GM13976 (cell line): Measurements from ENCODE around the gene RBM42.

Experiments
- DNase-seq: peaks from one replicate; pipeline ENCODE4 v3.0.0; 2012; ENCODE audit warnings: low spot score
- in situ Hi-C: fragments of 300-500 bp; cut with MboI; formaldehyde crosslinking; loops from one replicate; pipeline ENCODE4 v1.12.0; 2022; ENCODE audit warnings: low sequenced_read_pairs, mixed read lengths, inconsistent platforms; ENCODE audit not compliant: unreplicated experiment
- TF ChIP-seq, protein P1 (sequence below): IDR thresholded peaks from 2 replicates; pipeline ENCODE4 v1.5.1; 2012; ENCODE audit warnings: borderline replicate concordance, mild to moderate bottlenecking; ENCODE audit not compliant: insufficient read depth; ENCODE audit errors: extremely low read depth, missing control alignments, control extremely low read depth

Gene RBM42

GRCh38 chr19:35620001-35620400, 8.8 kb upstream of the RBM42 start:
- TF ChIP-seq, protein P1, sequence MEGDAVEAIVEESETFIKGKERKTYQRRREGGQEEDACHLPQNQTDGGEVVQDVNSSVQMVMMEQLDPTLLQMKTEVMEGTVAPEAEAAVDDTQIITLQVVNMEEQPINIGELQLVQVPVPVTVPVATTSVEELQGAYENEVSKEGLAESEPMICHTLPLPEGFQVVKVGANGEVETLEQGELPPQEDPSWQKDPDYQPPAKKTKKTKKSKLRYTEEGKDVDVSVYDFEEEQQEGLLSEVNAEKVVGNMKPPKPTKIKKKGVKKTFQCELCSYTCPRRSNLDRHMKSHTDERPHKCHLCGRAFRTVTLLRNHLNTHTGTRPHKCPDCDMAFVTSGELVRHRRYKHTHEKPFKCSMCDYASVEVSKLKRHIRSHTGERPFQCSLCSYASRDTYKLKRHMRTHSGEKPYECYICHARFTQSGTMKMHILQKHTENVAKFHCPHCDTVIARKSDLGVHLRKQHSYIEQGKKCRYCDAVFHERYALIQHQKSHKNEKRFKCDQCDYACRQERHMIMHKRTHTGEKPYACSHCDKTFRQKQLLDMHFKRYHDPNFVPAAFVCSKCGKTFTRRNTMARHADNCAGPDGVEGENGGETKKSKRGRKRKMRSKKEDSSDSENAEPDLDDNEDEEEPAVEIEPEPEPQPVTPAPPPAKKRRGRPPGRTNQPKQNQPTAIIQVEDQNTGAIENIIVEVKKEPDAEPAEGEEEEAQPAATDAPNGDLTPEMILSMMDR: no peak
- no peak for DNase-seq
- in situ Hi-C loops: no loop called here

DNA sequence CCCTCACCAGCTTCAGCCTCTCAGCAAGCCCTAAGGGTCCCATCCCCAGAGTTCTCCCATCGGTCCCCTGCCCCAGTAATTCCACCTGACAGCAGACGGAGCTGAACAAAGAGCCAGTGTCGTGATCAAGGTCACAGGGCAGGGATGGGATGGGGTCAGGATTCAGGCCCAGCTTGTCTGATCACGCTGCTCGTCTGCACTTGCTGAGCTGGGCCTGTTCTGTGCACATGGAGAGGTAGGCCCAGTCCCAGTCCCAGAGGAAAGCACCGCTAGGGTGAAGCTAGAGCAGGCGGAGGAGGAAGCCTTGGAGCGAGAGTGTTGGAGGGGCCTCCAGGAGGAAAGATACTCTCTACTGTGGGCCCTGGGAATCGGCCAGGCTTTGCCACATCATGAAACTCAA, 7.1 kb upstream of the RBM42 start:
- DNase-seq: no peak
- TF ChIP-seq, protein P1: no peak
- in situ Hi-C loops: no loop called here

GRCh38 chr19:35622750-35623149, 6.1 kb upstream of the RBM42 start:
- no peak for DNase-seq
- in situ Hi-C loops: no loop called here
- TF ChIP-seq, protein P1: no peak

DNA sequence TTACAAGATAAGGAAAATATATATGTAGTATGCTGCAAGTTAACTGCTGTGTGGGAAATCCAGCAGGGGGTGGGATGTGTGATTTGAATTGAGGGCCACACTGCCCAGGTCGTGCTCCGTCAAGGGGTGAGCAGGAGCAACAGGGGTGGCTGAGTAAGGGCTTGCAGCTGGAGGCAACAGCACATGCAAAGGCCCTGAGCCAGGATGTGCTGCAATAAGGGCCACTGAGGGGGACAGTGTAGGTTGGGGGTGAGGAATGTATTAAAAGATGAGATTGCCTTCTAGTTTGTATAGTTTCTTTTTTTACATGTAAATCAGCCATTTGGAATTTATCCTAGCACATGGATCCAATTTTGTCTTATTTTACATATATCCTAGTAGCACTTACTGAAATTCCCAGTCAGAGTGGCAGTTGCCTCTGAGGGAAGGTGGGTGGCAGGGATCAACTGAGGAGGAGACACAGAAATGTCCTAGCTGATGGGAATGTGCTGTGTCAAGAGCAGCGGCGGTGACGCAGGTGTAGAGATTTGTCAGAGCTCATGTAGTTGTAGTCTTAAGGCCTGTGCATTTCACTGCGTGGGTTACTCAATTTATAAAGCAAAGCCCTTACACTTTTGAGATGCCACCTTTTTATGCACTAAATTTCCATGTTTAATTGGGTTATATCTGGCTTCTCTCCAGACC, 5.4 kb upstream of the RBM42 start:
- DNase-seq: no peak
- TF ChIP-seq, protein P1: no peak
- in situ Hi-C loops: no loop called here

- no peak for DNase-seq
- TF ChIP-seq, protein P1: no peak
- in situ Hi-C loops: no loop called here
Observed at GRCh38 chr19:35628264-35628564, 622 bp upstream of the RBM42 start.

- DNase-seq: no peak
- TF ChIP-seq, protein P1: no peak
- in situ Hi-C loops: no loop called here
Observed at GRCh38 chr19:35629332-35629633, 447 bp downstream of the RBM42 start.
